Measurements from ENCODE around the gene ZNHIT1.
"Not testable (repeated sequence)": the region's sequence is repeated elsewhere in the genome, so short reads cannot be mapped to it uniquely, and the experiment has no call there.

ZNHIT1 gene

DNA sequence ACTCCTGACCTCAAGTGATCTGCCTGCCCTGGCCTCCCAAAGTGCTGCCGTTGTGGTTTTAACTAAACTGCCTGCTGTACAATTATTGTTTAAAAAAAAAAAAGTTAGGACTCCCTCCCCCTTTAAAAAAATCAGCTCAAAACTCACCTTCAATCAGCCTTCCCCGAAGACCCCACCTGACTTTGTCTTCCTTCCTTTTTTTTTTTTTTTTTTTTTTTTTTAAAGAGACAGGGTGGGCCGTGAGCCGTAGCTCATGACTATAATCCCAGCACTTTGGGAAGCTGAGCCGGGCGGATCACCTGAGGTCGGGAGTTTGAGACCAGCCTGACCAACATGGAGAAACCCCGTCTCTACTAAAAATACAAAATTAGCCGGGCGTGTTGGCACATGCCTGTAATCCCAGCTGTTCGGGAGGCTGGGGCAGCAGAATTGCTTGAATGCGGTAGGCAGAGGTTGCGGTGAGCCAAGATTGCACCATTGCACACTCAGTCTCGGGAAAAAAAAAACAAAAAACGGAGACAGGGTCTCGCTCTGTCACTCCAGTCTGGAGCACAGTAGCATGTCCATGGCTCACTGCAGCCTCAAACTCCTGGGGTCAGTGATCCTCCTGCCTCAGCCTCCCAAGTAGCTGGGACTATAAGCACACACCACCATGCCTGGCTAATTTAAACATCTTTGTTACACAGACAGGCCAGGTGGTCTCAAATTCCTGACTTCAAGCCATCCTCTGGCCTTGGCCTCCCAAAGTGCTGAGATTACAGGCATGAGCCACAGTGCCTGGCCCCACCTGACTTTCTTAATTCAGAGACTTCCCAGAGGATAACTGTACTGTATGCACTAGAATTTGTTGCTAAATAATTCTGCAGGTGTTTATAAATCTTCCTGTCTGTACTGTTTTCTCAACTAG lies 23.7 kb downstream of the ZNHIT1 start:
- DNase-seq (ENCODE audit: low spot score), result no peak

DNA sequence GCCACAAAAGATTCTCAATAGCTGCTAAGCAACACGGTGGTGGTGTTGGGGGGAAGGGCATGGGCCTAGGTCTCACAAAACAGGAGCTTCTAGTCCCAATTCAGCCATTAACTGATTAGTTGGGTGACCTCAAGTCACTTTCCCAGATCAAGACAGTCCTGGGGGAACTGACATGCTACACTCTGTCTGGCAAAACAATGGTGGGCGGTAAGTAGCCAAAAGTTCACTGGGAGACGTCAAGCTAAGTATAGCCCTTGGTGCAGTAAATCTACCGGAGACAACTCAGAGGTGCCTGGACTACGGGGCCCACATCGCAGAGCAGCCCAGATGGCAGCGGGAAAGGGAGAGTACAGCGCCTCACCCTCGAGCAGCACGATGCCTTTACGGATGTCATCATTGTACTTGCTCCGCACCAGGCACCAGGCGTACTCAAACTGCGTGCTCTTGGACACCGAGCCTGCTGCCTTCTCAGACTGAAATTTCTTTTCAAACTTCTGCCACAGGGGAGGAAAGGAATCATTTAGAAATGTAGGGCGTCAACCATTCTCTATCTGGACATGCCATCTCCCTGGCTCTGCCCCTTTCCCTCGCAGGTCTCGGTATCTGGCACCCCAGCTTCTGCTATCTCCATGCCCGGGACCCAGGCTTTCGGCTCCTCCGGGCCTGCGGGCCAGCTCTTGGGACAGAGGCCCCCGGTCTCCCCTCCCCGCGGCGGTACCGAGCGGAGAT lies 25.8 kb downstream of the ZNHIT1 start:
- no peak for DNase-seq (ENCODE audit: low spot score)

DNA sequence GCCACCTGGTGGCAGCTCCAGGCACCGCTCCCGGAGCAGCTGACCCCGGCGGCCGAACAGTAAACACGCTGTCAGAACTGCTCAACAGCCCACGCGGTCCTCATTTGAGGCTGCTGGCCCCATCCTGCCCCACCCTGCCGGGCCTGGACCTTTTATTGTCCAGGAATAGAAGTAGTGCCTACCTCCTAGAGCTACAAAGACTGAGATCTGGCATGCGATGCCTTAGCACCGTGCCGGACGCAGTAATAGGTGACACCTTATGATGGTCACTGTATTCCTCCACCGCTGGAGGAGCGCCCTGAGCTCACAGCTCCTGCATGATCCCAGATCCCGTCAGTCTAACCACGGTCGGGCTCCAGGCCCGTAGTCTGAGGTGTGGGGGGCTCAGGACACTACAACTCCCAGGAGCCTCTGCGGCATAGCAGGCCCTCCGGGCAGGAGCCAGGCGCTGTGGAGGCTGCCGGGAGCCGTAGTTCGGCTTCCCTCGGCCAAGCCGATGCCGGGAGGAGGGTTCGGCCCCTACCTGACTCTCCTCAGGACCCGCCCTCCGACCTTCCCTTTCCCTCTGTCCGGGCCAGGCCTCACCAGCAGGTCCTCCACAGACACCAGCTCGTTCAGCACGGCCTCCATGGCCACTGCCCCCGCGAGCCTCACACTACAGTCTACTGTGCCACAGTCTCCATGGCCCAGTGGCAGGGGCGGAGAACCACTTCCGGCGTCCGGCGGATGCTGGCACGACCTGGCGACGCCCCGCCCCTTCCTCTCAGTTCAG lies 26.6 kb downstream of the ZNHIT1 start, which contains the start of gene FIS1:
Gene FIS1, minus strand, starts transcription at position 707 of the 772 bp plus-strand sequence. Its CDS starts 77 bp downstream, at position 630.
- DNase-seq (ENCODE audit: low spot score), result peak; percentile 97

DNA sequence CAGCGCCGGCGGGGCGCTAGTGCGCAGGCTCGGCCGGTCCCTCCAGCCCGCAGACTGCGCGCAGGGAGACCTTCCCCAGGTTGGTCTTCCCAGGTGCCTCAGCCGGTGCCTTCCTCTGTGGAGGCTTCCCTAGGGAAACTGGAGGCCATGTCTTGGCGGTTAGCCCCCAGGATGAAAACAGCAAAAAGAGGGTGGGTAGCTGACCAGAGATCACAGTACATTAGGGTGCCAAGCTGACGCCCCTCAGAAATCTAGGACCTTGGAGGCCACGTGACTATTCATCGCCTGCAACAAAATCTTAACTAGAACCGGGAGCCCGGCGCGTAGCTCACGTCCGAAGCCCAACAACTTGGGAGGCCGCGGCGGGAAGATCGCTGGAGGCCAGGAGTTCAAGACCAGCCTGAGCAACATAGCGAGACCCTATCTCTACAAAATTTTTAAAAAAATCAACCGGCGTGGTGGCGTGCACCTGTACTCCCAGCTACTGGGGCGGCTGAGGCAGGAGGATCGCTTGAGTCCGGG lies 27.2 kb downstream of the ZNHIT1 start:
- no peak for DNase-seq (ENCODE audit: low spot score)

DNA sequence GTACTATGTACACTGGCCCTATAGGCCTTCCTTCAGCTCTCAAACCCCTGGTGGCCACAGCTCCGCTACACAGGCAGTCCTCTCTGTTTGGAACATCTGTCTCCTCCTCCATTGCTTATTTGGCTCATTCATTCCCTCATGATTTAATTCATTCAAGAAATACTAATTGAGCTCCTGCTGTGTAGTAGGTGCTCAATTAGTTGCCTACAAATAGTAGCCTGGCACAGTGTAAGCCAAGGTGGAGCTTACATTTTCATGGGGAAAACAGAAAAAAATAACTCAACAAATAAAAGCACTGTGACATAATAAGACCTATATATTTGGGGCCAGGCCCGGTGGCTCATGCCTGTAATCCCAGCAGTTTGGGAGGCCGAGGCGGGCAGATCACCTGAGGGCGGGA lies 30.3 kb downstream of the ZNHIT1 start:
- DNase-seq (ENCODE audit: low spot score), result no peak

DNA sequence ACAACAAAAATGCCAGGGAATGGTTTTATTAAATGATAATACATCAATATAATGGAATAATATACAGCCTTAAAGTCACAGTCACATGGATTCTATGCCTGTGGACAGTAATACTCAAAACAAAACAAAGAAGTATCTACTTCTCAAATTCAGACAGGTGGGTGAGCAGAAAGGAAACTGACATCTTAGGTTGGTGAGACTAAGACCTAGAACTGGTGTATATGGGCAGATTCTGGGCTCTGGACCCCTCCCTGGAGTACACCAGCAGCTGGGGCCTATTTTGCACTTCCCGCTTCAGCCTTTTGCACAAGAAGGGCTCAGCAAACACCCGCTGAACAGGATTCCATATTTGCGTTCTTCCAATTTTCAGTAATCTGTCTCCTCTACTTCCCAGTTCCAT lies 32.4 kb downstream of the ZNHIT1 start:
- no peak for DNase-seq (ENCODE audit: low spot score)

DNA sequence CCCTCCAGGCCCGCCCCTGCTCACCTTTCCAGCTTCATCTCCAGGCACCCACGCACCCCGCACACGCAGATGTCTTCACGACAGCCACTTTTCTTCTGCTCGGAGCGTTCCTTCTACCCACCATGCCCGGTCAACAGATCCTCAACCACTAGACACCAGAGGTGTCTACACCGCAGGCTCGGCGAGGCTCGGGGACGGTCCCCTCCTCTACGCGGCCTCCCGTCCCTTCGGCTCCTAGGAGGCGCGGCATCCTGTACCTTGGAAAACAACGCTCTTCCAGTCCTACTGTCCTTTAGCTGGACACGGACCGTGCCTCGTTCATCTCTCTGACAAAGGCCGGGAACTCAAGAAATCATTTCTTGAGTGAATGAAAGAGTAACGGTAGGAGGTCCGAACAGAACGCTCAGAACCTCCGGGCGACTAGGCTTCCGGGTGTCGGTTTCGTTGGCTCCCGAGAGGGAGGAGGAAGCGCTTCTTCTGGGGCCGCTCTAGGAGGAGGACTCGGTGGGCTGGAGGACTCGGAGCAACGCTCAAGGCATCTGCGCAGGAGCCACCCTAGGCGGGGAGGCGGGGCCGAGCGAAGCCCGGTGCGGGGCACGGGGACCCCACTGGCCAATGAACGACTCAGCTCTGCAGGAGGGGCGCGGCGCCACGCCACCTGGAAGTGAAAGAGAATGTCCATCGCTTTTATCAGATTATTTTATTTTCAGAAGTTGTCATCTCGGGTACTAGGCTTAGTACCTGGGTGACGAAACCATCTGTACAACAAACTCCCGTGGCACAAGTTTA lies 34.1 kb downstream of the ZNHIT1 start:
- DNase-seq (ENCODE audit: low spot score), result peak; percentile 99

DNA sequence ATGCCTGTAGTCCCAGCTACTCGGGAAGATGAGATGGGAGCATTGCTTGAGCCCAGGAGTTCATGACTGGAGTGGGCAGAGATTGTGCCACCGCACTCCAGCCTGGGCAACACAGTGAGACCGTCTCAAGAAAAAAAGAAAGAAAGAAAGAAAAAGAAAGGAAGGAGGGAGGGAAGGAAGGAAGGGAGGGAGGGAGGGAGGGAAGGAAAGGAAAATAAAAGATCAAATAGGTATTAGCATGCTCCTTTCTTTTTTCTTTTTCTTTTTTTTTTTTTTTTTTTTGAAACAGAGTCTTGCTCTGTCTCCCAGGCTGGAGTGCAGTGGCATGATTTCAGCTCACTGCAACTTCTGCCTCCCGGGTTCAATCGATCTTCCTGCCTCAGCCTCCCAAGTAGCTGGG lies 35.2 kb downstream of the ZNHIT1 start:
- DNase-seq (ENCODE audit: low spot score), result not testable (repeated sequence)

DNA sequence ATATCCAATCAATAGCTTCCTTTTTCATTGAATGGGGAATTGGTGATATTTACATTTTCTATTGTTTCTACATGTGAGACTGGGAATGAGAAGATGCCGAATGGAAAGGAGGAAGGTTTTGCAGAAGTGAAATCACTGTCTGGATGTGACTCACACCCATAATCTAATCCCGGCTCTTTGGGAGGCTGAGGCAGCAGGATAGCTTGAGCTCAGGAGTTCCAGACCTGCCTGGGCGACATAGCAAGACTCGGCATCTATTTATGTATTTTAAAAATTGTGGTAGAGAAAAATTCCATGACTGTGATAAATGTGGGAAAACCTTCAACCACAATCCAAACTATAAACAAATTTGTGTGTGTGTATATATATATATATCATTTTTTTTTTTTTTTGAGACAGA lies 37.8 kb downstream of the ZNHIT1 start:
- DNase-seq (ENCODE audit: low spot score), result no peak

DNA sequence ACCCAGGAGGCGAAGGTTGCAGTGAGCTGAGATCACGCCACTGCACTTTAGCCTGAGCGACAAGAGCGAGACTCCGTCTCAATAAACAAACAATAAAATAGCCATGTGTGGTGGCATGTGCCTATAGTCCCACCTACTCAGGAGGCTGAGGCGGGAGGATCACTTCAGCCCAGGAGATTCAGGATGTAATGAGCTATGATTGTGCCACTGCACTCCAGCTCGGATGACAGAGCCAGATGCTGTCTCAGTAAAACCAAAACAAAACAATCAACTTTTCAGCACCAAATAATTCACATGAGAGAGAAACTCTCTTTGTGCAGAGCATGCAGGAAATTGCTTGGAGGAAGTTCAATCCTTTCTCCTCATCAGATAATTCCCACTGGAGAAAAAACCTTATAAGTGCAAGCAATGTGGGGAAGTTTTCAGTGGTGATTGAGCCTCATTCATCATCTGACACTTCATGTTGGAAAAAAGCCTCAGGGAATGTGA lies 40.3 kb downstream of the ZNHIT1 start:
- no peak for DNase-seq (ENCODE audit: low spot score)

DNA sequence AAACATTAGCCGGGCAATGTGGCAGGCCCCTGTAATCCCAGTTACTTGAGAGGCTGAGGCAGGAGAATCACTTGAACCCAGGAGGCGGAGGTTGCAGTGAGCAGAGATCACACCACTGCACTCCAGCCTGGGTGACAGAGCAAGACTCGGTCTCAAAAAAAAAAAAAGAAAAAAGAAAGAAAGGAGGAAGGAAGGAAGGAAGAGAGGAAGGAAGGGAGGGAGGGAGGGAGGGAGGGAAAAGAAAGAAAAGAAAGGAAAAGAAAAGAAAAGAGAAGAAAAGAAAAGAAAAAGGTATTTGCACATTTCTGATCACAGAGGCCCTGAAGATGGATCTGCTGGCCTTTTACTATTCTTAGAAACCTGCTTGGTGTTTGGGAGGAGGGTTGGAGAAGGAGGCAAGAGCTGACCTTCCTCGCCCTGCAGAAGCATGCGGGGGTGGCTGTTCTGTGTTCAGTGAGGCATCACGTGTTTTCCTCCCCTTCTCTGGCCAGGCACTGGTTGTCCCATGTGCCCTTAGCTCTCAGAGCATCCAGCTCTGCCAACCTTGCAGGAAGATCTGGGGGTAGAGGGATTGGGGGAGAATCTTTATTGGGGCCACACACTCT lies 46.2 kb downstream of the ZNHIT1 start:
- peak; percentile 17 for DNase-seq (ENCODE audit: low spot score)

DNA sequence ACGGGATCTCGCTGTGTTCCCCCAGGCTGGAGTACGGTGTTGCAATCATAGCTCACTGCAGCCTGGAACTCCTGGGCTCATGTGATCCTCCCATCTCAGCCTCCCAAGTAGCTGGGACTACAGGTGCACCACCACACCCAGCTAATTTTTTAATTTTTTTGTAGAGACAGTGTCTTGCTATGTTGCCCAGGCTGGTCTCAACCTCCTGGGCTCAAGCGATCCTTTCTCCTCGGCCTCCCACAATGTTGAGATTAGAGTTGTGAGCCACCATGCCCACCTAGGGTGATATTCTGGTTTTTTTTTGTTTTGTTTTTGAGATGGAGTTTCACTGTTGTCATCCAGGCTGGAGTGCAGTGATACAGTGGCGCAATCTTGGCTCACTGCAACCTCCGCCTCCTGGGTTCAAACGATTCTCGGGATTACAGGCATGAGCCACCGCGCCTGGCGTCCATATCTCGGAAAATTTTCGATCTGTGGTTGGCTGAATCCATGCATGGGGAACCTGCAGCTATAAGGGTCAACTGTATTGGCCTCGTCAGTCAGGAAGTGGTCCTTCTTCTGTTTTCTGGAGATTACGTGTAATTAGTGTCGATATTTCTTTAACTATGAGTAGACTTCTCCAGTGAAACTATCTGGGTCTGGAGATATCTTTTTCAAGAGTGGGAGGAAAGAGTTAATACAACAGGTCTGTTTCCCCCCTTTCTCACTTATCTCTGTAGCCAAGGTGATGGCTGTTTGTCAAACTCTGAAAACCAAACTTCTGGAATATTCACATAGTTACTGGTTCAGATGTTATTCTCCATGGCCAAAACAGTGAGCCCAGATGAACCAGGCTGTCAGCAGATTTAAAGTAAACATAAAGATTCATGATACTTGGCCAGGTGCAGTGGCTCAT lies 47.9 kb downstream of the ZNHIT1 start:
- no peak for DNase-seq (ENCODE audit: low spot score)

DNA sequence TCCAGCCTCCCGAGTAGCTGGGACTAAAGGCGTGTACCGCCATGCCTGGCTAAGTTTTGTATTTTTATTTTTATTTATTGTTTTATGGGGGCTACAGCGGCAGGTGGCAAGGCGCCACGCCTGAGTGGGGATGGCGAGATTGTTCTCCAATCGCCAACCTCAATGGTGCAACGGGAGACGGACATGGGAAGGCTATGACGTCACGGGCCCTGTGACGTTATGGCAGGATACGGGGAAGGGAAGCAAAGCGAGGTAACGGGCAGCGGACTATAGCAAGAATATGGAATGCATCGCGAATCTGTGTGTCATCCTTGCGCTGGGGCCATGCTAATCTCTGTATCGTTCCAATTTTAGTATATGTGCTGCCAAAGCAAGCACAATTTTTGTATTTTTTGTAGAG lies 51.7 kb downstream of the ZNHIT1 start:
- DNase-seq (ENCODE audit: low spot score), result no peak

DNA sequence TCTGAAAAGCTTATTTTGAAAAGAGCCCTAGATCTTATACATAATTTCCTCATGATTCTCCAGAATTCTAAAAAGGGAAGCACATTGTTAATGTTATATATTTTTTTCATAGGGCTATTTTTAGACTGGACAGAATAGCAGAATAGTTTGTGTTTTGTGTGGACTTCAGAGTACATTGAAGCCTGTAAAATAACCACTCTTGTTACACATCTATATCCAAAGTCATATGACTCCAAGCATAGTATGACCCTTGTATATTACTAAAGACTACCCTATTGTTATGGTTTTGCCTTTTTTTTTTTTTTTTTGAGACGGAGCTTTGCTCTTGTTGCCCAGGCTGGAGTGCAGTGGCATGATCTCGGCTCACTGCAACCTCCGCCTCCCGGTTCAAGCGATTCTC lies 53.1 kb downstream of the ZNHIT1 start:
- DNase-seq (ENCODE audit: low spot score), result no peak

DNA sequence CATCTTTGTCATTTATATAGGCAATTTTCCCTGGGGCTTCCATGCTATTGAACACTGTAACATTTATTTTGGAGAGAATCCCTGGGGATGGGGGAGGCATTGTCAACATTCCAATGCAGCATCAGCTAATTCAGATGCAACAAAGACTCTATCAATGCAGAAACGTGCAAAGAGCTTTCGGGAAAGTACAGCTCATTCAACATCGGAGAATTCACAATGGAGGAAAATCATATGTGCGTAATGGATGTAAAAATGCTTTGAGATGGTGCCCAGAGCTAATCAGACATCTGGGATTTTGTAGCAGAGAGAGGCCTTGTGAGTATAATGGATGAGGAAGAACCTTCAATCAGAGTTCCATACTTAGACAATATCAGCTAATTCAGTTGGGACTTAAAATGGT lies 55.2 kb downstream of the ZNHIT1 start:
- DNase-seq (ENCODE audit: low spot score), result no peak

Data from AG20443 (cell line).